Natural killer cell (primary cell): ENCODE measurements around the gene HMX1. TPM values are rescaled to one million over a fixed set of nuclear protein-coding genes. Genes with fewer than 3 reads are reported as not detected.

Experiments used
- ATAC-seq, 3 donors: fragments of 150-1000 bp in 2 of 3; fragments of 200-7000 bp in 1 of 3; cut with Tn5 transposase; 1 replicate in 1 of 3; 2 replicates in 2 of 3; pipeline ENCODE4 v1.10.0; 2021; ENCODE audit warnings: mild to moderate bottlenecking in 2 of 3, moderate library complexity in 2 of 3
- DNase-seq, 2 donors: peaks; one replicate each; pipeline versions ENCODE4 v3.0.0 to v3.0.0-alpha.2; 2013 to 2021; ENCODE audit warnings: mixed read lengths in 1 of 2
- H3K27ac ChIP-seq: one replicate; pipeline ENCODE4 v1.5.1; 2013; ENCODE audit warnings: mild to moderate bottlenecking, low read length
- H3K27me3 ChIP-seq: one replicate; pipeline ENCODE4 v1.6.1; 2013; ENCODE audit warnings: low read length; ENCODE audit not compliant: control insufficient read depth, insufficient read depth
- H3K36me3 ChIP-seq: one replicate; pipeline ENCODE4 v1.6.1; 2013; ENCODE audit warnings: low read length; ENCODE audit not compliant: control insufficient read depth, insufficient read depth
- H3K4me1 ChIP-seq: one replicate; pipeline ENCODE4 v1.6.1; 2013; ENCODE audit warnings: low read length; ENCODE audit not compliant: control insufficient read depth, insufficient read depth
- H3K4me3 ChIP-seq: one replicate; pipeline ENCODE4 v1.5.1; 2013; ENCODE audit warnings: low read length
- H3K9me3 ChIP-seq: one replicate; pipeline ENCODE4 v1.6.1; 2013; ENCODE audit warnings: low read length; ENCODE audit not compliant: control insufficient read depth, insufficient read depth
- H3K27ac Mint-ChIP-seq, 2 donors: one replicate each; pipeline ENCODE4 v1.8.0; 2022; ENCODE audit warnings: mild to moderate bottlenecking in 2 of 2, mixed read lengths in 2 of 2, moderate library complexity in 1 of 2
- H3K27me3 Mint-ChIP-seq, 2 donors: one replicate each; pipeline ENCODE4 v1.8.0; 2022; ENCODE audit warnings: low read depth in 2 of 2, mixed read lengths in 2 of 2
- H3K36me3 Mint-ChIP-seq: one replicate; pipeline ENCODE4 v1.8.0; 2022; ENCODE audit warnings: mixed read lengths
- H3K4me1 Mint-ChIP-seq, 2 donors: one replicate each; pipeline ENCODE4 v1.8.0; 2022; ENCODE audit warnings: mixed read lengths in 2 of 2
- H3K4me3 Mint-ChIP-seq: one replicate; pipeline ENCODE4 v1.8.0; 2022; ENCODE audit warnings: mild to moderate bottlenecking, moderate library complexity, mixed read lengths
- H3K9me3 Mint-ChIP-seq, 2 donors: one replicate each; pipeline ENCODE4 v1.8.0; 2022; ENCODE audit warnings: mixed read lengths in 2 of 2
- WGBS: methylation state at CpG from one replicate; pipeline ENCODE4 v1.1.7; 2013; ENCODE audit warnings: missing lambda C conversion rate; ENCODE audit not compliant: insufficient coverage; 5-methylcytosine and 5-hydroxymethylcytosine counted together
- intact Hi-C: fragments of 100-400 bp; cut with micrococcal nuclease; formaldehyde crosslinking; loops from one replicate; pipeline ENCODE4 v1.14.2; 2022
- total RNA-seq, 4 donors: library from RNA; stranded (reverse); fragments of 120-200 nt in 1 of 4; gene quantifications; one replicate each; pipeline versions ENCODE4 v1.2.3 to v1.2.4, GENCODE V29; 2013 to 2022
- TF ChIP-seq, protein P1 (sequence below): fragments of 200-600 bp; IDR thresholded peaks from one replicate; pipeline ENCODE4 v1.8.0; 2022; ENCODE audit warnings: antibody characterized with exemption

The HMX1 gene
- total RNA-seq, 3 donors from 2014 or later (not counting 1 experiment from before 2014, with no cell fraction given) = not detected

- ATAC-seq (no peak), DNase-seq (no peak)
- Histone ChIP-seq H3K27me3 (peaks cover 15% of the 10 kb centered on the region), H3K9me3 (peaks cover 9% of the 10 kb centered on the region), H3K27ac (no peak overlapping the region), H3K4me3 (no peak overlapping the region), H3K4me1 (peaks cover 24% of the 10 kb centered on the region), H3K36me3 (no peaks in the 10 kb centered on the region)
- H3K27me3 Mint-ChIP-seq = peaks cover 27 to 36% of the 10 kb centered on the region in 2 donors
- 42% methylated on average over 6 of the region's 6 CpGs for WGBS
- H3K27ac Mint-ChIP-seq = no peak overlapping the region
- H3K36me3 Mint-ChIP-seq = peaks cover 9% of the 10 kb centered on the region
- H3K4me1 Mint-ChIP-seq = peaks cover 7 to 13% of the 10 kb centered on the region in 2 donors
- TF ChIP-seq, protein P1, sequence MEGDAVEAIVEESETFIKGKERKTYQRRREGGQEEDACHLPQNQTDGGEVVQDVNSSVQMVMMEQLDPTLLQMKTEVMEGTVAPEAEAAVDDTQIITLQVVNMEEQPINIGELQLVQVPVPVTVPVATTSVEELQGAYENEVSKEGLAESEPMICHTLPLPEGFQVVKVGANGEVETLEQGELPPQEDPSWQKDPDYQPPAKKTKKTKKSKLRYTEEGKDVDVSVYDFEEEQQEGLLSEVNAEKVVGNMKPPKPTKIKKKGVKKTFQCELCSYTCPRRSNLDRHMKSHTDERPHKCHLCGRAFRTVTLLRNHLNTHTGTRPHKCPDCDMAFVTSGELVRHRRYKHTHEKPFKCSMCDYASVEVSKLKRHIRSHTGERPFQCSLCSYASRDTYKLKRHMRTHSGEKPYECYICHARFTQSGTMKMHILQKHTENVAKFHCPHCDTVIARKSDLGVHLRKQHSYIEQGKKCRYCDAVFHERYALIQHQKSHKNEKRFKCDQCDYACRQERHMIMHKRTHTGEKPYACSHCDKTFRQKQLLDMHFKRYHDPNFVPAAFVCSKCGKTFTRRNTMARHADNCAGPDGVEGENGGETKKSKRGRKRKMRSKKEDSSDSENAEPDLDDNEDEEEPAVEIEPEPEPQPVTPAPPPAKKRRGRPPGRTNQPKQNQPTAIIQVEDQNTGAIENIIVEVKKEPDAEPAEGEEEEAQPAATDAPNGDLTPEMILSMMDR = no peak
- H3K4me3 Mint-ChIP-seq = no peak overlapping the region
- intact Hi-C loops = no loop called here
- no peaks in the 10 kb centered on the region for H3K9me3 Mint-ChIP-seq
Observed at GRCh38 chr4:8854016-8854415, 17.6 kb downstream of the HMX1 start.

GRCh38 chr4:8853249-8853648, 18.4 kb downstream of the HMX1 start:
- no peaks in the 10 kb centered on the region for H3K36me3 ChIP-seq
- H3K9me3 ChIP-seq = peaks cover 9% of the 10 kb centered on the region
- Mint-ChIP-seq H3K4me1 (peaks cover 6 to 13% of the 10 kb centered on the region in 2 donors), H3K36me3 (peaks cover 9% of the 10 kb centered on the region), H3K4me3 (no peak overlapping the region), H3K27ac (no peak overlapping the region), H3K27me3 (peaks cover 27 to 44% of the 10 kb centered on the region in 2 donors), H3K9me3 (no peaks in the 10 kb centered on the region)
- DNase-seq (no peak), ATAC-seq (no peak)
- TF ChIP-seq, protein P1 = no peak
- intact Hi-C loops = no loop called here
- WGBS = 90% methylated on average over 5 of the region's 6 CpGs
- H3K27me3 ChIP-seq = peaks cover 8% of the 10 kb centered on the region
- no peak overlapping the region for H3K4me3 ChIP-seq
- no peak overlapping the region for H3K27ac ChIP-seq
- H3K4me1 ChIP-seq = peaks cover 17% of the 10 kb centered on the region

- Histone ChIP-seq H3K36me3 (no peaks in the 10 kb centered on the region), H3K4me1 (peaks cover 6% of the 10 kb centered on the region), H3K4me3 (no peak overlapping the region), H3K9me3 (peaks cover 9% of the 10 kb centered on the region), H3K27me3 (peaks cover 8% of the 10 kb centered on the region), H3K27ac (no peak overlapping the region)
- Mint-ChIP-seq H3K4me1 (peaks cover 0 to 13% of the 10 kb centered on the region in 2 donors), H3K27ac (no peak overlapping the region), H3K9me3 (no peaks in the 10 kb centered on the region), H3K27me3 (peaks cover 24 to 45% of the 10 kb centered on the region in 2 donors), H3K36me3 (peaks cover 9% of the 10 kb centered on the region), H3K4me3 (no peak overlapping the region)
- DNase-seq (no peak), ATAC-seq (no peak)
- intact Hi-C loops = no loop called here
- 69% methylated on average over 17 of the region's 17 CpGs for WGBS
- TF ChIP-seq, protein P1 = no peak
Observed at GRCh38 chr4:8852118-8852704, 19.4 kb downstream of the HMX1 start.
